ENCODE results near the gene MNAT1. TPM values are rescaled to one million over a fixed set of nuclear protein-coding genes. Genes with fewer than 3 reads are reported as not detected.
"Not testable (repeated sequence)": the region's sequence is repeated elsewhere in the genome, so short reads cannot be mapped to it uniquely, and the experiment has no call there.

The MNAT1 gene
- total and polyA plus RNA-seq, 2 experiments from 2014 or later: 51.6 to 85.0 TPM

DNA sequence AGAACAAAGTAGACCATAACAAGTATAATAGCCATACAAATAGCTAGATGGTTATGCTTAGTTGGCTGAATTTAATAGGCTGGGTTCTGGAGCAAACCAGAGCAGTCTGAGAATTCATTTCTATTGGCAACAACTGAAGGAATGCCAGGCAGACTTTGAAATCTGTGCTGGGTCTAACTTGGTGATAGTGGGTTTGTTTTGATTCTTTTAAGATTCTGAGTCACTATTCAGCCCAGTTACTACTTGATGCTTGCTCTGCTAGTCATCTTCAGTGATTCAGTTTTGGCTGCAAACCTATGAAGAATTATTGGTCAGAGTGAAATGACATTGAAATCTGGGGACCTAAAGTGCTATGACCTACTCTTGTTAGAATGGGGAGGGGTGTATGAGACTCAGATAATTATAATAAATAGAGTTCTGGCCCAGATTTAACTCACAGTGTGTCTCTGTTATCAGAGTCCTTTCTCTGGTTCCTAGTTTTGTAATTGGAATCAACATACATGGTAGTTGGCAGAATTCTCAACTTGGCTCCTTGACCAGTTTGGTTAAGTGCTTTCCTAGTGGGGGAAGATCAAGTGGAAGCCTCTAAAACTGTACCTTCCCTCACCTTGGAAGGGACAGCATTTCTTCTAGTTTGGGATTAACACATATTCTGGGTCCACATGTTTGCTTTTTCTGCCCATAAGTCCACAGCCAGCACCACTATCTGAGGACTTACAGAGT lies 43.5 kb downstream of the MNAT1 start:
- Histone ChIP-seq H3F3A (replicated peaks; ENCODE audit: low read depth) (no peaks in the 10 kb centered on the region), H3K27me3 (ENCODE audit: insufficient read depth) (no peaks in the 10 kb centered on the region), H4K20me1 (replicated peaks; ENCODE audit: insufficient read depth) (no peaks in the 10 kb centered on the region; the same call in 1 of the 2 replicates), H3K27ac (ENCODE audit: low read depth) (no peak overlapping the region), H2AFZ (no peak overlapping the region), H3K4me1 (ENCODE audit: insufficient read depth) (peaks cover 16% of the 10 kb centered on the region), H3K9me2 (ENCODE audit: insufficient read depth) (peaks cover 4% of the 10 kb centered on the region; the same call in 1 of the 2 replicates), H3K4me3 (no peak overlapping the region), H3K4me2 (no peak overlapping the region), H3K79me2 (replicated peaks; ENCODE audit: insufficient read depth) (peaks cover 77% of the 10 kb centered on the region), H3K36me3 (ENCODE audit: insufficient read depth) (no peaks in the 10 kb centered on the region)
- no peak overlapping the region for H3K4me3 Mint-ChIP-seq
- no peaks in the 10 kb centered on the region for H3K9me3 Mint-ChIP-seq
- TF ChIP-seq, protein P1, sequence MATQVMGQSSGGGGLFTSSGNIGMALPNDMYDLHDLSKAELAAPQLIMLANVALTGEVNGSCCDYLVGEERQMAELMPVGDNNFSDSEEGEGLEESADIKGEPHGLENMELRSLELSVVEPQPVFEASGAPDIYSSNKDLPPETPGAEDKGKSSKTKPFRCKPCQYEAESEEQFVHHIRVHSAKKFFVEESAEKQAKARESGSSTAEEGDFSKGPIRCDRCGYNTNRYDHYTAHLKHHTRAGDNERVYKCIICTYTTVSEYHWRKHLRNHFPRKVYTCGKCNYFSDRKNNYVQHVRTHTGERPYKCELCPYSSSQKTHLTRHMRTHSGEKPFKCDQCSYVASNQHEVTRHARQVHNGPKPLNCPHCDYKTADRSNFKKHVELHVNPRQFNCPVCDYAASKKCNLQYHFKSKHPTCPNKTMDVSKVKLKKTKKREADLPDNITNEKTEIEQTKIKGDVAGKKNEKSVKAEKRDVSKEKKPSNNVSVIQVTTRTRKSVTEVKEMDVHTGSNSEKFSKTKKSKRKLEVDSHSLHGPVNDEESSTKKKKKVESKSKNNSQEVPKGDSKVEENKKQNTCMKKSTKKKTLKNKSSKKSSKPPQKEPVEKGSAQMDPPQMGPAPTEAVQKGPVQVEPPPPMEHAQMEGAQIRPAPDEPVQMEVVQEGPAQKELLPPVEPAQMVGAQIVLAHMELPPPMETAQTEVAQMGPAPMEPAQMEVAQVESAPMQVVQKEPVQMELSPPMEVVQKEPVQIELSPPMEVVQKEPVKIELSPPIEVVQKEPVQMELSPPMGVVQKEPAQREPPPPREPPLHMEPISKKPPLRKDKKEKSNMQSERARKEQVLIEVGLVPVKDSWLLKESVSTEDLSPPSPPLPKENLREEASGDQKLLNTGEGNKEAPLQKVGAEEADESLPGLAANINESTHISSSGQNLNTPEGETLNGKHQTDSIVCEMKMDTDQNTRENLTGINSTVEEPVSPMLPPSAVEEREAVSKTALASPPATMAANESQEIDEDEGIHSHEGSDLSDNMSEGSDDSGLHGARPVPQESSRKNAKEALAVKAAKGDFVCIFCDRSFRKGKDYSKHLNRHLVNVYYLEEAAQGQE (IDR thresholded peaks at IDR 0.05; ENCODE audit: unreplicated experiment): no peak
- TF ChIP-seq EZH2 (IDR thresholded peaks at IDR 0.05; ENCODE audit: low read depth, unreplicated experiment): no peak
- TF ChIP-seq, protein P2, sequence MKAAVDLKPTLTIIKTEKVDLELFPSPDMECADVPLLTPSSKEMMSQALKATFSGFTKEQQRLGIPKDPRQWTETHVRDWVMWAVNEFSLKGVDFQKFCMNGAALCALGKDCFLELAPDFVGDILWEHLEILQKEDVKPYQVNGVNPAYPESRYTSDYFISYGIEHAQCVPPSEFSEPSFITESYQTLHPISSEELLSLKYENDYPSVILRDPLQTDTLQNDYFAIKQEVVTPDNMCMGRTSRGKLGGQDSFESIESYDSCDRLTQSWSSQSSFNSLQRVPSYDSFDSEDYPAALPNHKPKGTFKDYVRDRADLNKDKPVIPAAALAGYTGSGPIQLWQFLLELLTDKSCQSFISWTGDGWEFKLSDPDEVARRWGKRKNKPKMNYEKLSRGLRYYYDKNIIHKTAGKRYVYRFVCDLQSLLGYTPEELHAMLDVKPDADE (IDR thresholded peaks at IDR 0.05): no peak
- H3K27me3 Mint-ChIP-seq (ENCODE audit: insufficient read depth, low read depth, poor library complexity): no peaks in the 10 kb centered on the region
- no peaks in the 10 kb centered on the region for H3K36me3 Mint-ChIP-seq (ENCODE audit: low read depth)
- peaks cover 11% of the 10 kb centered on the region for H3K4me1 Mint-ChIP-seq
- ATAC-seq: no peak
- DNase-seq (ENCODE audit: low spot score): no peak
- H3K27ac Mint-ChIP-seq: no peak overlapping the region

DNA sequence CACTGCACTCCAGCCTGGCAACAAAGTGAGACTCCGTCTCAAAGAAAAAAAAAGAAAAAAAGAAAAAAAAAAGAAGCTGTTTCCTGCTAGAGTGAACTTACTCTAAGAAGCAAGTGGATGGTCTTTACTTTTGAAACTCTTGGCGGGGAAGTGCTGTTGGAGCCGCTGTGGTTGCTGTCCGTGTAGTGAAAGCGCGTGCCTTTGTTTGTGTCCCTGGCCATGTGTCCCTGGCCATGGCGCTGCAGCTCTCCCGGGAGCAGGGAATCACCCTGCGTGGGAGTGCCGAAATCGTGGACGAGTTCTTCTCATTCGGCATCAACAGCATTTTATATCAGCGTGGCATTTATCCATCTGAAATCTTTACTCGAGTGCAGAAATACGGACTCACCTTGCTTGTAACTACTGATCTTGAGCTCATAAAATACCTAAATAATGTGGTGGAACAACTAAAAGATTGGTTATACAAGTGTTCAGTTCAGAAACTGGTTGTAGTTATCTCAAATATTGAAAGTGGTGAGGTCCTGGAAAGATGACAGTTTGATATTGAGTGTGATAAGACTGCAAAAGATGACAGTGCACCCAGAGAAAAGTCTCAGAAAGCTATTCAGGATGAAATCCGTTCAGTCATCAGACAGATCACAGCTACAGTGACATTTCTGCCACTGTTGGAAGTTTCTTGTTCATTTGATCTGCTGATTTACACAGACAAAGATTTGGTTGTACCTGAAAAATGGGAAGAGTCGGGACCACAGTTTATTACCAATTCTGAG lies 45.4 kb downstream of the MNAT1 start:
- H3K27me3 Mint-ChIP-seq (ENCODE audit: insufficient read depth, low read depth, poor library complexity); H3K4me2 ChIP-seq; H3K9me2 ChIP-seq (ENCODE audit: insufficient read depth); H3K27me3 ChIP-seq (ENCODE audit: insufficient read depth); H3F3A ChIP-seq (replicated peaks; ENCODE audit: low read depth); H3K4me1 ChIP-seq (ENCODE audit: insufficient read depth); H4K20me1 ChIP-seq (replicated peaks; ENCODE audit: insufficient read depth); H3K4me3 ChIP-seq; H3K36me3 ChIP-seq (ENCODE audit: insufficient read depth); H3K36me3 Mint-ChIP-seq (ENCODE audit: low read depth); H3K4me3 Mint-ChIP-seq; DNase-seq (ENCODE audit: low spot score); H3K27ac ChIP-seq (ENCODE audit: low read depth); H2AFZ ChIP-seq; H3K9me3 Mint-ChIP-seq; H3K27ac Mint-ChIP-seq: not testable (repeated sequence)
- H3K79me2 ChIP-seq (replicated peaks; ENCODE audit: insufficient read depth): peaks cover 67% of the 10 kb centered on the region
- H3K4me1 Mint-ChIP-seq: peaks cover 11% of the 10 kb centered on the region
- peak; percentile 42 for ATAC-seq

DNA sequence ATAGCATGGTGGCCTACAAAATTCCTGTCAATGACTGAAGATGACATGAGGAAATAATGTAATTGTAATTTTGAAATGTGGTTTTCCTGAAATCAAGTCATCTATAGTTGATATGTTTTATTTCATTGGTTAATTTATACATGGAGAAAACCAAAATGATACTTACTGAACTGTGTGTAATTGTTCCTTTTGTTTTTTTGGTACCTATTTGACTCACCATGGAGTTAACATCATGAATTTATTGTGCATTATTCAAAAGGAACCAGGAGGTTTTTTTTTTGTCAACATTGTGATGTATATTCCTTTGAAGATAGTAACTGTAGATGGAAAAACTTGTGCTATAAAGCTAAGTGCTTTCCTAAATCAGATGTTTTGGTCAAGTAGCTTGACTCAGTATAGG lies 46.0 kb downstream of the MNAT1 start:
- not testable (repeated sequence) for H3K36me3 Mint-ChIP-seq (ENCODE audit: low read depth); H3K27me3 ChIP-seq (ENCODE audit: insufficient read depth); H3K27me3 Mint-ChIP-seq (ENCODE audit: insufficient read depth, low read depth, poor library complexity); DNase-seq (ENCODE audit: low spot score); H3K4me3 ChIP-seq; H3K4me3 Mint-ChIP-seq; ATAC-seq; H4K20me1 ChIP-seq (replicated peaks; ENCODE audit: insufficient read depth); H3K27ac Mint-ChIP-seq; H3K36me3 ChIP-seq (ENCODE audit: insufficient read depth); H3K4me1 ChIP-seq (ENCODE audit: insufficient read depth); H3F3A ChIP-seq (replicated peaks; ENCODE audit: low read depth); H3K27ac ChIP-seq (ENCODE audit: low read depth); H3K9me3 Mint-ChIP-seq; H2AFZ ChIP-seq; H3K4me2 ChIP-seq; H3K9me2 ChIP-seq (ENCODE audit: insufficient read depth)
- H3K79me2 ChIP-seq (replicated peaks; ENCODE audit: insufficient read depth): peaks cover 65% of the 10 kb centered on the region
- H3K4me1 Mint-ChIP-seq: peaks cover 11% of the 10 kb centered on the region
